Ramos (cell line): ENCODE data around the gene FRYL.
"Not testable (repeated sequence)": the region's sequence is repeated elsewhere in the genome, so short reads cannot be mapped to it uniquely, and the experiment has no call there.

ENCODE experiments used
- in situ Hi-C: fragments of 300-500 bp; cut with MboI; formaldehyde crosslinking; loops from one replicate; pipeline ENCODE4 v1.14.3; 2022; ENCODE audit warnings: low sequenced_read_pairs; ENCODE audit not compliant: unreplicated experiment

The FRYL gene

GRCh38 chr4:48668254-48669017 lies 111.6 kb downstream of the FRYL start:
- in situ Hi-C loops, result no loop called here

- in situ Hi-C loops, result no loop called here
Measured at GRCh38 chr4:48667148-48667547, 112.9 kb downstream of the FRYL start.

GRCh38 chr4:48665555-48666186 lies 114.4 kb downstream of the FRYL start:
- in situ Hi-C loops, result no loop called here

- in situ Hi-C loops, result no loop called here
Measured at GRCh38 chr4:48664938-48665337, 115.1 kb downstream of the FRYL start.

- in situ Hi-C loops, result no loop called here
Measured at GRCh38 chr4:48661391-48661790, 118.7 kb downstream of the FRYL start.

- in situ Hi-C loops, result no loop called here
Measured at GRCh38 chr4:48660347-48660746, 119.7 kb downstream of the FRYL start.

- in situ Hi-C loops, result no loop called here
Measured at GRCh38 chr4:48654015-48654664, 125.9 kb downstream of the FRYL start.

GRCh38 chr4:48653217-48654014 lies 126.7 kb downstream of the FRYL start:
- in situ Hi-C loops, result no loop called here

GRCh38 chr4:48651914-48652313 lies 128.2 kb downstream of the FRYL start:
- in situ Hi-C loops, result no loop called here

- in situ Hi-C loops, result no loop called here
Measured at GRCh38 chr4:48649505-48649904, 130.6 kb downstream of the FRYL start.

- in situ Hi-C loops, result no loop called here
Measured at GRCh38 chr4:48645225-48645794, 134.8 kb downstream of the FRYL start.

GRCh38 chr4:48642421-48643374 lies 137.4 kb downstream of the FRYL start:
- in situ Hi-C loops, result no loop called here

- in situ Hi-C loops, result no loop called here
Measured at GRCh38 chr4:48641401-48641800, 138.7 kb downstream of the FRYL start.

- in situ Hi-C loops, result no loop called here
Measured at GRCh38 chr4:48640699-48641098, 139.4 kb downstream of the FRYL start.

GRCh38 chr4:48640225-48640624 lies 139.9 kb downstream of the FRYL start:
- in situ Hi-C loops, result no loop called here

GRCh38 chr4:48639807-48640206 lies 140.3 kb downstream of the FRYL start:
- in situ Hi-C loops, result no loop called here

- in situ Hi-C loops, result not testable (repeated sequence)
Measured at GRCh38 chr4:48638586-48638985, 141.5 kb downstream of the FRYL start.

GRCh38 chr4:48636911-48637310 lies 143.2 kb downstream of the FRYL start:
- in situ Hi-C loops, result no loop called here

GRCh38 chr4:48635980-48636379 lies 144.1 kb downstream of the FRYL start:
- in situ Hi-C loops, result no loop called here
